Ishikawa (cell line): ENCODE results near the gene TTC9B.

ENCODE experiments used
- EP300 ChIP-seq: IDR thresholded peaks from 2 replicates; pipeline ENCODE4 v1.6.1; 2012; ENCODE audit warnings: borderline replicate concordance
- NFIC ChIP-seq: IDR thresholded peaks from 2 replicates; pipeline ENCODE4 v1.6.1; 2012
- REST ChIP-seq: IDR thresholded peaks from 2 replicates; pipeline ENCODE4 v1.6.1; 2012; ENCODE audit warnings: low read depth, mild to moderate bottlenecking
- YY1 ChIP-seq: IDR thresholded peaks from 2 replicates; pipeline ENCODE4 v1.6.1; 2012; ENCODE audit warnings: low read depth

- TF ChIP-seq REST (no peak), EP300 (no peak), NFIC (no peak), YY1 (no peak)
Measured at GRCh38 chr19:40214936-40215335, 3.2 kb downstream of the TTC9B start.
